GM12872 (cell line): Measurements from ENCODE around the gene PRF1.

Experiments used
- CTCF ChIP-seq: IDR thresholded peaks from 3 replicates; pipeline ENCODE4 v1.5.1; 2011; ENCODE audit warnings: low read depth, mild to moderate bottlenecking, low read length, moderate library complexity; ENCODE audit not compliant: insufficient read depth

PRF1 gene

GRCh38 chr10:70602665-70603448 is at the start of gene PRF1:
Gene PRF1 (minus strand): TSS chr10:70602741. CDS start chr10:70600902, 1,839 bp downstream.
- no peak for TF ChIP-seq CTCF

DNA sequence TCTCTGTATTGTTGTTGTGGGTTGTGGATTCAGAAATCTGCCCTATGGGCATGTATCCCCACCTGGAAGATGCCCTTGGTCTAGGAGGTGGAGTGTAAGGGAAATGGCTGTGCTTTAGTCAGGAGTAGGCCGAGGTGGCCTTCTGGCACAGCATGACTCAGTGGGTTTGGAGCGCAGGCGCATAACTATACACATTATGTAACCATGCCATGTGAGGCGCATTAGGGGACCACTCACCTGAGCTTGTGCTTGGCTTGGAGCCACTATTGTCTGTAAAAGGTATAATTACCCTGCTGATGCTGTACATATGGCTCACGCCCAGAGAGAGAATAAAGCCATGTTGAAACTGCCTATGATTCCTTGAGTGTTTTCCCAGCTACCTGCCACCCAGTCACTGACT is 49.1 kb upstream of the PRF1 start:
- TF ChIP-seq CTCF, result no peak

GRCh38 chr10:70650718-70651117 is 48.2 kb upstream of the PRF1 start:
- TF ChIP-seq CTCF, result no peak

GRCh38 chr10:70650104-70650503 is 47.6 kb upstream of the PRF1 start:
- no peak for TF ChIP-seq CTCF

DNA sequence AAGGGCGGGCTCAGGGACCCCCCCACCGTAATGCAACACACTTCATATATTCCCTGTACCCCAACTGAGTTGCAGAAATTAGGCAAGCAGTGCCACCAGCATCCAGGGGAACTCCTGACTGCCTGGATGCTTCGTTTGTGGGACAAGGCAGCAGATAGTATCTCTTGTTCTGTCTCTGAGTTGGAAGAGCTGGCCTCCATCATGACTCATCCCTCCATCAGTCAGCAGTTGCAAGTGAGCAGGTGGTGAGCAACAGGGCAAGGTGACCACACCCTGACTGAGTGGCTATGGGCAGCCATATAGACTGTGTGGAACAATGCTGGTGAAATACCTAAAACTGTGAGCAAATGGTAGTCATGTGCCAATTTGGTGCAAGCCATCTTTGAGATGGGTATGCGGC is 47.0 kb upstream of the PRF1 start:
- TF ChIP-seq CTCF, result no peak

DNA sequence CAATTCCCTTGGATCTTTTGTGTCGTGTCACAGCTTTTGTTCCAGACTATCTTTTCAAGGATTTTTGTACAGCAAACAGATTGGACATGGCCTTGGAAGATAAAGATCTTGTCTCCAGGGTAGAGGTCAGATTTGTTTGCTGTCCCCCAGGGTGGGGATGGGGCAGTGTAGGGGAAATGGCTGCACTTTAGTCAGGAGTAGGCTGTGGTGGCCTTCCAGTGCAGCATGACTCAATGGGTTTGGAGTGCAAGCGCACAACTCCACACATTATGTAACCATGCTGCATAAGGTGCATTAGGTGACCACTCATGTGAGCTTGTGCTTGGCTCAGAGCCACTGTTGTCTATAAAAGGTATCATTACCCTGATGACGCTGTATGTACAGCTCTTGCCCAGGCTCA is 45.9 kb upstream of the PRF1 start:
- no peak for TF ChIP-seq CTCF

- no peak for TF ChIP-seq CTCF
Observed at GRCh38 chr10:70647086-70647485, 44.5 kb upstream of the PRF1 start.
